Thyroid gland (tissue), 4 donors: Measurements from ENCODE around the gene ITGB1BP1.

Source experiments
- CTCF ChIP-seq, 6 experiments: fragments of 200-600 bp in 3 of 6; fragments of 450-650 bp in 3 of 6; sonication (generic) in 3 of 6; IDR thresholded peaks; one replicate each; pipeline ENCODE4 v1.5.1; 2016 to 2019; ENCODE audit warnings: antibody characterized with exemption in 6 of 6, mild to moderate bottlenecking in 2 of 6, inconsistent platforms in 1 of 6, moderate library complexity in 1 of 6
- POLR2A ChIP-seq, 2 donors: fragments of 450-650 bp; IDR thresholded peaks; one replicate each; pipeline ENCODE4 v1.6.1; 2017; ENCODE audit warnings: antibody characterized with exemption in 2 of 2, mild to moderate bottlenecking in 2 of 2, moderate library complexity in 1 of 2

GRCh38 chr2:9419541-9419940 is 3.8 kb downstream of the ITGB1BP1 start:
- TF ChIP-seq CTCF (IDR thresholded peaks at IDR 0.05): no peak
- TF ChIP-seq POLR2A (IDR thresholded peaks at IDR 0.05): no peak
